KMS-11 (cell line): Measurements from ENCODE around the gene FBN1.

Source experiments
- H2AFZ ChIP-seq: fragments of 200-600 bp; sonication (generic); 2 replicates; pipeline ENCODE4 v1.6.1; 2016; ENCODE audit warnings: antibody characterized with exemption, mixed run types, low read depth
- H3K27ac ChIP-seq: fragments of 200-600 bp; sonication (generic); 2 replicates; pipeline ENCODE4 v1.6.1; 2016; ENCODE audit warnings: mild to moderate bottlenecking, mixed run types
- H3K27me3 ChIP-seq: fragments of 200-600 bp; sonication (generic); 2 replicates; pipeline ENCODE4 v1.6.1; 2017; ENCODE audit warnings: mild to moderate bottlenecking, low read depth, mixed run types, moderate library complexity; ENCODE audit not compliant: insufficient read depth
- H3K36me3 ChIP-seq: fragments of 200-600 bp; sonication (generic); 2 replicates; pipeline ENCODE4 v1.6.1; 2017; ENCODE audit warnings: mild to moderate bottlenecking, mixed run types; ENCODE audit not compliant: insufficient read depth
- H3K4me1 ChIP-seq: fragments of 200-600 bp; sonication (generic); 2 replicates; pipeline ENCODE4 v1.6.1; 2016; ENCODE audit warnings: mild to moderate bottlenecking, low read depth, mixed run types; ENCODE audit not compliant: poor library complexity, severe bottlenecking
- H3K4me2 ChIP-seq: fragments of 200-600 bp; sonication (generic); 2 replicates; pipeline ENCODE4 v1.7.0; 2016; ENCODE audit warnings: mild to moderate bottlenecking, mixed run types
- H3K4me3 ChIP-seq: fragments of 200-600 bp; sonication (generic); IDR thresholded peaks from 2 replicates; pipeline ENCODE4 v1.6.1; 2017; ENCODE audit warnings: low read depth, low read length, mixed read lengths; ENCODE audit not compliant: insufficient read depth
- H3K79me2 ChIP-seq: fragments of 200-600 bp; sonication (generic); 2 replicates; pipeline ENCODE4 v1.6.1; 2016; ENCODE audit warnings: low read depth, mixed run types; ENCODE audit not compliant: insufficient read depth
- H3K9ac ChIP-seq: fragments of 200-600 bp; sonication (generic); 2 replicates; pipeline ENCODE4 v1.6.1; 2016; ENCODE audit warnings: mild to moderate bottlenecking, mixed run types
- H4K20me1 ChIP-seq: fragments of 200-600 bp; sonication (generic); 2 replicates; pipeline ENCODE4 v1.6.1; 2016; ENCODE audit warnings: mild to moderate bottlenecking, mixed run types; ENCODE audit not compliant: insufficient read depth
- CTCF ChIP-seq: fragments of 200-600 bp; sonication (generic); conservative IDR thresholded peaks from 2 replicates; pipeline ENCODE4 v1.6.1; 2017; ENCODE audit warnings: low read depth, mild to moderate bottlenecking, antibody characterized with exemption, low read length, moderate library complexity, mixed read lengths

The FBN1 gene

DNA sequence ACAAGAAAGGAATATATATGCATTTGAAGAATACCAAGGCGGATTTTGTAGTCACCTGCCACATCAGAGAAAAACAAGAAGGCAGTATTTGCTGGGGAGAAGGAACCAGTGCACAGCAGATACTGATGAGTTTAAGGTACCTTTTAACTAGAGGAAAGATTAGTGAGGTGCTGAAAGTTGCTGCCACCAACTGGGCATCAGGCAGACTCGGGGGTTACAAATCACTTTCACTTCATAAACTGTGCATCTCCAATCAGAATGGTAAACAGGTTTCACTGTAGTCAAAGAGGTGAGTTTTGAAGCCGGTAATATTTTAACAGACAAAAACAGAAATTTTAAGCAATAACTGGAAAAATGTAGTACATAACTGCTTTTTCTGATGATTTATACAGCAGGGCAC is 4.1 kb downstream of the FBN1 start:
- H3K9ac ChIP-seq, result no peak overlapping the region
- no peak overlapping the region for H3K4me3 ChIP-seq
- TF ChIP-seq CTCF, result no peak
- no peaks in the 10 kb centered on the region for H3K36me3 ChIP-seq
- no peaks in the 10 kb centered on the region for H3K79me2 ChIP-seq
- H3K27ac ChIP-seq, result no peak overlapping the region
- no peak overlapping the region for H2AFZ ChIP-seq
- peaks cover 4% of the 10 kb centered on the region for H3K4me1 ChIP-seq
- no peaks in the 10 kb centered on the region for H3K27me3 ChIP-seq
- H3K4me2 ChIP-seq, result no peak overlapping the region
- no peaks in the 10 kb centered on the region for H4K20me1 ChIP-seq

DNA sequence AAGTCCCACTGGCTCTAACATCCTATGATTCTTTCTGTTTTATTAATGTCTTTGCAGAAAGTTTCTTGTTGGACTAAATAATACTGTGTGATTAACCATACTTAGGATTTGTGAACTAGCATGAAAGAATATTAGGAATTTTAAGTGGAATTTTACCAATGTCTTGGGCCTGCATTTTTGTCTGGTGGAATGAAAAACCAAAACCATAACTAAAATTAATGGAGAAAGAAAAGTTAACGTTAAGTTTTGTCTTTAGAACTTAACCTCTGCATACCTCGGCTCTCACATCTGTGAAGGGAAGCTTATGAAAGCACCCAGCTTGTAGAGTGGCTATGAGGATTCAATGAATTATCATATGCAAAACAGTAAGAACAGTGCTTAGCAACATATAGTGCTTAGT is 6.5 kb downstream of the FBN1 start:
- no peaks in the 10 kb centered on the region for H3K79me2 ChIP-seq
- H2AFZ ChIP-seq, result no peak overlapping the region
- H3K27me3 ChIP-seq, result no peaks in the 10 kb centered on the region
- no peaks in the 10 kb centered on the region for H3K36me3 ChIP-seq
- H3K9ac ChIP-seq, result no peak overlapping the region
- no peak for TF ChIP-seq CTCF
- H3K4me1 ChIP-seq, result peaks cover 4% of the 10 kb centered on the region
- no peak overlapping the region for H3K4me2 ChIP-seq
- H3K27ac ChIP-seq, result no peak overlapping the region
- no peak overlapping the region for H3K4me3 ChIP-seq
- H4K20me1 ChIP-seq, result no peaks in the 10 kb centered on the region

- H3K79me2 ChIP-seq, result no peaks in the 10 kb centered on the region
- H3K4me3 ChIP-seq, result no peak overlapping the region
- no peak for TF ChIP-seq CTCF
- H3K9ac ChIP-seq, result no peak overlapping the region
- H3K27ac ChIP-seq, result no peak overlapping the region
- H3K27me3 ChIP-seq, result no peaks in the 10 kb centered on the region
- H3K4me1 ChIP-seq, result peaks cover 4% of the 10 kb centered on the region
- no peaks in the 10 kb centered on the region for H3K36me3 ChIP-seq
- no peak overlapping the region for H3K4me2 ChIP-seq
- no peaks in the 10 kb centered on the region for H4K20me1 ChIP-seq
- no peak overlapping the region for H2AFZ ChIP-seq
These were observed 7.9 kb downstream of the FBN1 start for GRCh38 chr15:48637639-48638038.

DNA sequence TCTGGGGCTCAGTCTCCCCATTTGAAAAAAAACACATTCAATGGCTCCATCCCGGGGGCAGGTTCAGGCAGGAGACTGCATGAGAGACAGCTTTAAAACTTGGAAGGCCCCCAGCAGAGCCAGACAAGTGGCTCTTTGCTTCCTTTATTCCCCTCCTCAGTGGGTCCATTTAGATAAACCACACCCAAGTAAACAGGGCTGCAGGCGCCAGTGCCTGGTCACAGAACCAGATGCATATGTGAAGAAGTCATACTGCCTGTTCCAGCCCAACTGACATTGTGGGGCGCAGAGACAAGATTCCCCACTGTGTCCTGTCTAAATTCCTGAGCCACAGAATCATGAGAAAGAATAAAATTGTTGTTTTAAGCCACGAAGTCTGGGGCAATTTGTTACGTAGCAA is 9.0 kb downstream of the FBN1 start:
- Histone ChIP-seq H3K4me2 (no peak overlapping the region), H3K36me3 (no peaks in the 10 kb centered on the region), H3K27ac (no peak overlapping the region), H3K9ac (no peak overlapping the region), H2AFZ (no peak overlapping the region), H3K4me3 (no peak overlapping the region), H4K20me1 (no peaks in the 10 kb centered on the region), H3K27me3 (no peaks in the 10 kb centered on the region), H3K79me2 (no peaks in the 10 kb centered on the region), H3K4me1 (peaks cover 4% of the 10 kb centered on the region)
- TF ChIP-seq CTCF, result no peak

DNA sequence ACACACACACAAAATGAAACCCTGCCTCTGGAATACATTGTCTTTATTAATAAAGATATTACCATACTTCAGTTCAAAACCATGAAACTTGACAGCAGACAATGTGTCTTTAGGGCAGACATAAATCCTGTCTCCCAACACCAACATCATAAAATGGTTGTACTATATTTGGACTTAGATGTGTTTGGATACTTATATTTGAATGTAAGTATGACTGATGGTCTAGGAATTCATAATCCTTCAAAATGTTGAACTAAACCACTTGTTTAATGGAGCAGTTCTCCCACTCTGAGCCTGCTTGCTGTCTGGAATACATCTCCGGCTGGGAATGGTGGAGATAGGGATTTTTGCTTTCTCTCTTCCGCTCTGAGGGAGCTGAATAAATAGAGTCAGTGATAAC is 10.6 kb downstream of the FBN1 start:
- Histone ChIP-seq H3K27ac (no peak overlapping the region), H3K79me2 (no peaks in the 10 kb centered on the region), H3K4me2 (no peak overlapping the region), H3K4me3 (no peak overlapping the region), H3K27me3 (no peaks in the 10 kb centered on the region), H3K9ac (no peak overlapping the region), H3K36me3 (no peaks in the 10 kb centered on the region), H2AFZ (no peak overlapping the region), H4K20me1 (no peaks in the 10 kb centered on the region), H3K4me1 (no peaks in the 10 kb centered on the region)
- no peak for TF ChIP-seq CTCF
